GM10266 (cell line): ENCODE results near the gene FES.
"Not testable (repeated sequence)": the region's sequence is repeated elsewhere in the genome, so short reads cannot be mapped to it uniquely, and the experiment has no call there.

Experiments
- DNase-seq: peaks from one replicate; pipeline ENCODE4 v3.0.0; 2012; ENCODE audit errors: extremely low spot score
- TF ChIP-seq, protein P1 (sequence below): IDR thresholded peaks from 2 replicates; pipeline ENCODE4 v1.5.1; 2012; ENCODE audit warnings: mild to moderate bottlenecking, low read depth; ENCODE audit not compliant: control insufficient read depth, insufficient read depth; ENCODE audit errors: missing control alignments

Gene FES

GRCh38 chr15:90907838-90908507, 23.7 kb downstream of the FES start:
- TF ChIP-seq, protein P1, sequence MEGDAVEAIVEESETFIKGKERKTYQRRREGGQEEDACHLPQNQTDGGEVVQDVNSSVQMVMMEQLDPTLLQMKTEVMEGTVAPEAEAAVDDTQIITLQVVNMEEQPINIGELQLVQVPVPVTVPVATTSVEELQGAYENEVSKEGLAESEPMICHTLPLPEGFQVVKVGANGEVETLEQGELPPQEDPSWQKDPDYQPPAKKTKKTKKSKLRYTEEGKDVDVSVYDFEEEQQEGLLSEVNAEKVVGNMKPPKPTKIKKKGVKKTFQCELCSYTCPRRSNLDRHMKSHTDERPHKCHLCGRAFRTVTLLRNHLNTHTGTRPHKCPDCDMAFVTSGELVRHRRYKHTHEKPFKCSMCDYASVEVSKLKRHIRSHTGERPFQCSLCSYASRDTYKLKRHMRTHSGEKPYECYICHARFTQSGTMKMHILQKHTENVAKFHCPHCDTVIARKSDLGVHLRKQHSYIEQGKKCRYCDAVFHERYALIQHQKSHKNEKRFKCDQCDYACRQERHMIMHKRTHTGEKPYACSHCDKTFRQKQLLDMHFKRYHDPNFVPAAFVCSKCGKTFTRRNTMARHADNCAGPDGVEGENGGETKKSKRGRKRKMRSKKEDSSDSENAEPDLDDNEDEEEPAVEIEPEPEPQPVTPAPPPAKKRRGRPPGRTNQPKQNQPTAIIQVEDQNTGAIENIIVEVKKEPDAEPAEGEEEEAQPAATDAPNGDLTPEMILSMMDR: no peak
- DNase-seq: no peak

DNA sequence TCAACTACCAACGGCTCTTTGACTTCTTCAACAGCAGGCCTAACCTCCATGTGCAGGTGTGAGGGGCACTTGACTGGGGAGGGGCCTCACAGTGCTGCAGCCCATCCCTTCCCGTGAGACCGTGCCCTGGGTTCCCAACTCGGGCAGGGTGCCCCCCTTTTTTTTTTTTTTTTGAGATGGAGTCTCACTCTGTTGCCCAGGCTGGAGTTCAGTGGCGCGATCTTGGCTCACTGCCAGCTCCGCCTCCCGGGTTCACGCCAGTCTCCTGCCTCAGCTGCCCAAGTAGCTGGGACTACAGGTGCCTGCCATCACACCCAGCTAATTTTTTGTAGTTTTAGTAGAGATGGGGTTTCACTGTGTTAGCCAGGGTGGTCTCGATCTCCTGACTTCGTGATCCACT, 25.1 kb downstream of the FES start:
- not testable (repeated sequence) for DNase-seq

DNA sequence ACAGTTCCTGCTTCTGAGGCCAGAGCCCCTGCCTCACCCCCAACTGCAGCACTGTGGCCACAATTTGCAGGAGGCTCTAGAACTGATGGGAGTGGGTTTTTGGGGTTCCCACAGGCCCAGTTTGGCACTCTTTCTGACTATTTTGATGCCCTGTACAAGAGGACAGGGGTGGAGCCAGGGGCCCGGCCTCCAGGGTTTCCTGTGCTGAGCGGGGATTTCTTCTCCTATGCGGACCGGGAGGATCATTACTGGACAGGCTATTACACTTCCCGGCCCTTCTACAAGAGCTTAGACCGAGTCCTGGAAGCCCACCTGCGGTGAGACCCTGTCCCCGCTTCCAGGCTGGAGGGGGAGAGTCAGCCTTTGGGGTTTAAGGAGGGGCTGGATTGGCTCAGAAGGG, 25.7 kb downstream of the FES start:
- TF ChIP-seq, protein P1: no peak
- no peak for DNase-seq

DNA sequence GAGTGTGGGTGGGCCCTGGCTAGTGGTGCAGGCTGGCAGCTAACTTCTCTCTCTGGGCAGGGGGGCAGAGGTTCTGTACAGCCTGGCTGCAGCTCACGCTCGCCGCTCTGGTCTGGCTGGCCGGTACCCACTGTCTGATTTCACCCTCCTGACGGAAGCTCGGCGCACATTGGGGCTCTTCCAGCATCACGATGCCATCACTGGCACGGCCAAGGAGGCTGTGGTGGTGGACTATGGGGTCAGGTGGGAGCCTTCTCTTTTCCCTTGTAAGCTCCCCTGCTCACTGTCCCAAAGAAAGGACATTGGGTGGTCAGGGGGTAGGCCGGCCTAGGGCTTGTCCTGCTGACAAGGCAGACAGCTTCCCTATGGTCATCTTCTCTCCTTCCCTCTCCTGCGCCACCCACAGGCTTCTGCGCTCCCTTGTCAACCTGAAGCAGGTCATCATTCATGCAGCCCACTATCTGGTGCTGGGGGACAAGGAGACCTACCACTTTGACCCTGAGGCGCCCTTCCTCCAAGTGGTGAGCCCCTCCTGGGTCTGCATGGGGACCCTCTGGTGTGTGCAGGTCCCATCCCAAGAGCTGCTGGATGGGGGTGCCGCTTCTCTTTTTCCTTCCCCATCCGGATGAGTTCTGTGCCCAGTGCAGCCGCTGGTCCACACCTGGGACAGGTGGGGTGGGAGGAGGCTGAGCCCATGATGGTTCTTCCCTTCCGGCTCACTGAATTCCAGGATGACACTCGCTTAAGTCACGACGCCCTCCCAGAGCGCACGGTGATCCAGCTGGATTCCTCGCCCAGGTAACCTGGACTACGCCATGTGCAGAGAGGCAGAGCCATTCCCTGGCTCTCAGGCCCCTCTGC, 26.4 kb downstream of the FES start:
- DNase-seq: no peak
- TF ChIP-seq, protein P1: no peak

- TF ChIP-seq, protein P1: no peak
- no peak for DNase-seq
These were observed 27.0 kb downstream of the FES start for GRCh38 chr15:90911302-90911623.

- TF ChIP-seq, protein P1: no peak
These were observed 27.8 kb downstream of the FES start for GRCh38 chr15:90911906-90912769.

GRCh38 chr15:90912770-90913075, 28.4 kb downstream of the FES start:
- DNase-seq: no peak
- TF ChIP-seq, protein P1: no peak

More at GRCh38 chr15:90911906-90912769, 27.8 kb downstream of the FES start:
- DNase-seq: no peak
